NCI-H748 (cell line): ENCODE measurements around the gene JPH3.
"Not testable (repeated sequence)": the region's sequence is repeated elsewhere in the genome, so short reads cannot be mapped to it uniquely, and the experiment has no call there.

Experiments
- DNase-seq: peaks from one replicate; lab custom pipeline; 2025; ENCODE audit not compliant: unreplicated experiment; lab: John Stamatoyannopoulos, UW

JPH3 gene

GRCh38 chr16:87678618-87679017 is 76.3 kb downstream of the JPH3 start:
- no peak for DNase-seq

- DNase-seq, result no peak
Observed at GRCh38 chr16:87679593-87680271, 77.4 kb downstream of the JPH3 start.

- DNase-seq, result no peak
Observed at GRCh38 chr16:87680272-87680644, 78.0 kb downstream of the JPH3 start.

GRCh38 chr16:87681051-87681602 is 78.8 kb downstream of the JPH3 start:
- not testable (repeated sequence) for DNase-seq

- no peak for DNase-seq
Observed at GRCh38 chr16:87681981-87682570, 79.8 kb downstream of the JPH3 start.

GRCh38 chr16:87682852-87683399 is 80.6 kb downstream of the JPH3 start:
- DNase-seq, result no peak

DNA sequence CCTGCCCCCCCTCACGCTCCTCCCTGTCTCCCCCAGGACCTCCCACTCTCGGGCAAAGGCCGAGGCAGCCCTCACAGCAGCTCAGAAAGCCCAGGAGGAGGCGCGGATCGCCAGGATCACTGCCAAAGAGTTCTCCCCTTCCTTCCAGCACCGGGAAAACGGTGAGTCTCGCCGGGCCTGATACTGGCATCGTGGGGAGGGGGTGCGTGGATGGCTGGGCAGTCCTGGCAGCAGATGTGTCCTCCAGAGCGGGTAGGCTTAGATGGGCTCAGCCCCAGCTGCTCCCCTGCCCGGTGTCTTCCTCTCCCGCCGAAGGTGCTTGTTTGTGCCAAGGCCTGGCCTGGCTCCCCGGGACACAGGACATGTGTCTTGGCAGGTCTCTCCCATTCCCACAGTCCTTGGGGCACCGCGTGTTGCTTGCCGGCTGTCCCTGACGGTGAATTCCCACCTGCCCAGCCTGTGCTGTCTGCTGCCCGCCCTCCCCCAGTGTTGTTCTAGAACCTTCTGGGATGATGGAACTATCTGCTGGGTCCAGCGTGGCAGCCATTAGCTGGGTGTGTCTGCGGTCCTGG is 81.9 kb downstream of the JPH3 start:
- no peak for DNase-seq

DNA sequence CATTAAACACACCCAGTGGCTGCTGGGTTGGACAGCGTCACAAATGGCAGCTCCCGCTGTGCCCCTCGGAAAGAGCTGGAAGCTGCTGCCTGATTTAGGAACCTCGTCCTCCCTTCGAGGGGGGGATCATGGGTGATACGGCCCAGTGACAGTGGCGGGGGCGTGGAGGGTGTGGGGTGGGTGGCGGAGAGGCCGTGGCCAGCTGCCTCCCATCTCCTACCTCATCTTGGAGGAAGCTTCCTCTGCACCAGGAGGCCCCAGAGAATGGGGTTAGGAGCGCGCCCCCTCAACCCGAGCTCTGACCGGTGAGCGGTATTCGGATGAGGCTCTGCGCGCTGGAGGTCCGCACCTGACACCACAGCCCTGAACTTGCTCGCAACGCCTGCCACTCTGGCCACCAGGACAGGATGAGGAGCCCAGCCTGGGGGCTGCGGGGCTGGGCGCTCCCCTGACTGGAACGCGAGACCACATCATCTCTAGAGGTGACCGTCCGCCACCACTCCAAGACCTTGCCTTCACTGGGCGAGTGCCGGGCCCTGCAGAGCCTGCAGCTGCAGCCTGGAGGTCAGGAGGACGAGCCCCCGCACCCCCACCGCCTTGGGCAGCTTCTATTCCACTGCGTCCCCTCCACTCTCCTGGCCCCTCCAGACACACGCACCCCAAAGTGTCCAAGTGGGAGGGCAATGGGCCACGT is 82.5 kb downstream of the JPH3 start:
- no peak for DNase-seq

DNA sequence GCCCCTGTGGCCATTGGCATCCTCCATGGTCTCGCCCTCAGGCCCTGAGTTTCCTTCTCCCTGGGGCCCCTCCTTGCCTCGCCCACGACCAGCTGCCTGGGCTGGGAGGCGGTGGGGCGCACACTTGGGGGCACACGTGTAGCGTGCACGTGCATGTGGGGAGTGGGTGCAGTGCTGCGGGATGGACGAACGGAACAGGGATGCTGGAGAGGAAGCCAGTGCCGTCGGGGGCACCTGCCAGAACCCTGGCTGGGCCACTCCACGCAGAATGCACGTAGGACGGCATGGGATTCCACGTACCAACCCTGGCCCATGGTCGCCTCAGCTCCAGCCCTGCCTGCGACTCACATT is 83.1 kb downstream of the JPH3 start:
- no peak for DNase-seq

DNA sequence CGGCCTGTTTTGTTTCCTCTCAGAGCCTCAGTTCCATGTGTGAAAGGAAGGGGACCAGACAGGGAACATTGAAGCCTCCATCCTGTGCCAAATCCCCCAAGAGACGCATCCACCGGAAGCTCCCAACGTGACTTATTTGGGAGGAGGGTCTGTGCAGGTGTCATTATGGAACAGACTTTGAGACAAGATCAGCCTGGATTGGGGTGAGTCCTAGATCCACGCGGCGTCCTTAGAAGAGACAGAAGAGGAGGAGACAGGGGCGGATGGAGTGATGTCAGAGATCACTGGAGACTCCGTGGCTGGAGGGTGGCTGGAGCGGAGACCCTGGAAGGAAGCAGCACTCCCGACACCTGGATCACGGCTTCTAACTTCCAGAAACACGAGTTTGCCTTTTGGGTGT is 83.5 kb downstream of the JPH3 start:
- DNase-seq, result no peak

- DNase-seq, result no peak
Observed at GRCh38 chr16:87686697-87687096, 84.4 kb downstream of the JPH3 start.

DNA sequence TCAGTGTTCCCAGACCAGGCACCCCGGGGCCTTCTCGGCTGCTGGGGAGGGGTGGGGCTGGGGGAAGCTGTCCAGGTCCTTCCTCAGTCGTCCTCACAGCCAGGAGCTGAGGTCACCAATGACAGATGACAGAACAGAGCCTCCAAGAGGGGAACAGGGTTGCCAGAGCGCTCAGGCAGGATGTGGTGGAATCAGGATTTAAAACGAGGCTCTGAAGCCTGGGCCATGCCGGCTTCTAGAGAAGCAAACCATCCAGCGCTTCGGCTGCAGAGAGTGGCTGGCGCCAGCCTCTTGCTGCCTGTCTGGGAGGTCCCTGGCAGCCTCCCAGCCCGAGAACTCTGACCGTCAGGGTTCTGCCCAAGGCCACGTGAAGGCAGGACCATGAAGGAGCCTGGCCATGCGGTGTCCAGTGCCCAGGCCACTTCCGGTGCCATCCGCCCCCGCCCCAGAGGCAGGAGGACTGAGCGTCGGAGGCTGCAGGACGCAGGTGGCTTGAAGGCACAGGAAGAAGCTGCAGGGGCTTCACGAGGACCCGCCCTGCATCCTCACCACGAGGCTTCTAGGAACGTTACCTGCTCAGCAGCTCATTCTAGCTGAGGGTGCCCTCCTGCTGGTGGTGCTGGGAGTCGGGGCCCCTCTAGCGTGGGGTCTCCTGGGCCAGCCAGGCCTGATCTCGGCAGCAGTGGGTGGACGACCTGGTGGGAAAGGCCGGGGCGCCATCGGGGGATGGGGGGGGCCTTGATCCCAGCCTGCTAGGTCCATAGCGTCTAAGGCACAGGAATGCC is 85.0 kb downstream of the JPH3 start:
- no peak for DNase-seq

GRCh38 chr16:87687998-87688529 is 85.8 kb downstream of the JPH3 start:
- DNase-seq, result no peak

- DNase-seq, result no peak
Observed at GRCh38 chr16:87688876-87689815, 86.8 kb downstream of the JPH3 start.

- no peak for DNase-seq
Observed at GRCh38 chr16:87689956-87690465, 87.7 kb downstream of the JPH3 start.

DNA sequence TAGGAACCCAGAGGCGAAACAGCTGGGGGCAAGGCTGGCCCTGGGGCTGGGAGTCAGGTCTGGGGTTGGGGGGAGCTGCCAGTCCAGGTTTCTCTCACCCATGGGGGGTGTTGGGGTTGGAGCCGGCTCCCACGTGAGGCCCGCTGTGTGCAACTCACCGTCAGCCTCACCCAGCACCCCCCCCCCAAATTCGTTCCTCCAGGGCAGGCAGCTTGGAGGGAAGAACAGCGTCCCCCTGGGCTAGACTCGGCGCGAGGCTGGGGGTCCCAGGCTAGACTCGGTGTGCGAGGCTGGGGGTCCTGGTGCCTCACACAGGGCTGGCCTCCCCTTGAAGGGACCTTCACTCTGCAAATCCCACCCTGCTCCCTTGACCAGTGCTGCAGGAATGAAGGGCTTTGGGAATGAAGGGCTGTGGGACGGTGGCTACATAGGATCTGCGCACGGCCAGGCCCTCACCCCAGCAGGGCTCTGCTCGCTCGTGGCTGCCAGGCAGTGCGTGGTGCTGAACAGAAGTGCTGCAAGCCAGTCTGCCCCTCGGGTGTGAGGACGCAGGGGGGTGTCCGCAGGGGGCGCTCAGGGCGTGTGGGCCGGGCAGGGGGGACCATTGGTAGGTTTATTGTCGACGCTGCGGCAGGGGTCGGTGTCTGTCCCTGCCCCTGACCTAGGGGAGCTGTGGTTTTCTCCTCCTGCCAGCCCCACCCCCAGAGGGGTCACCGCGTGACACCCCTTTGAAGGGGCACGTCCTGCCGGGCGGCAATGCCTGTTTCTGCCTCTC is 88.8 kb downstream of the JPH3 start:
- no peak for DNase-seq

- no peak for DNase-seq
Observed at GRCh38 chr16:87691686-87692079, 89.4 kb downstream of the JPH3 start.

DNA sequence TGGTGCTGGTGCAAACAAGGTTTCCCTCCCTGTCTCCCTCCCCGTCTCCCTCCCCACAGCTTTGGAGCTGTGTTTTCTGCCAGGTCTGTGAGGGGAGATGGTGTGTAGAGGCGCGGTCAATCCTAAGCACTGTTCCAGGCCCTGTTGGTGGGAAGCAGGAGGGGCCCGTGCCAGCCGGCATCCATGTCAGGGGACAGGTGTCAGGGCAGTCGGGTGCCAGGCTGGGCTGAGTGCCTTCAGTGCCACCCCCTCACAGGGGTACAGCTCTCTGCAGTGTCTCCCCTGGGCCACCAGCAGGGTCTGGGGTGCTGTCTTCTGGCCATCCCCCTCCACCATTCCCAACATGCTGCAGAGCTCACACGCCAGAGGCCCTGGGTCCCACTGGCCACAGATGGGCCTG is 89.9 kb downstream of the JPH3 start:
- DNase-seq, result no peak

DNA sequence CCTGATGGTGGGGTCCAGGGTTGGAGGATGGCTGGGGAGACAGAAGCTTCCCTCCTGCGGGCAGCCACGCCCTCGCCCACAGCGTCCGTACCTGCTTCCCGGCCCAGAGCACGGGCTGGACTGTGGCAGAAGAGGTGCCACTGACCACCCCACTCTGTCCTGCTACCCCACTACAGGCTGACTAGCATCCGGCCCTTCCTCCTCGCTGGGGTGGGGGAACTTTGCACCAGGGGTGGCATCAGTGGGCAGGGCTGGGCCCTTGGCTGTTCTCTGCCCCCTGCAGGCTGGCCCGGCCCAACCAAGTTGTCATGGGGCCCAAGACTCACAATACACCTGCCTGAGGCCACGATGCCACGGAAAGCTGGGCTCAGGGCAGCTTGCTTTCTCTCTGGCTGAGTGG is 90.4 kb downstream of the JPH3 start:
- DNase-seq, result no peak
